GM19468 (cell line): ENCODE measurements around the gene ADGRD2.
"Not testable (repeated sequence)": the region's sequence is repeated elsewhere in the genome, so short reads cannot be mapped to it uniquely, and the experiment has no call there.

Experiments
- ATAC-seq: cut with Tn5 transposase; IDR thresholded peaks from one replicate; pipeline ENCODE4 v1.9.1; 2021; ENCODE audit warnings: mild to moderate bottlenecking, moderate library complexity, moderate number of reproducible peaks; ENCODE audit not compliant: unreplicated experiment; ENCODE audit errors: extremely low read depth

The ADGRD2 gene

GRCh38 chr9:124450241-124450924, at the start of gene ADGRD2:
Gene ADGRD2, plus strand, starts transcription at chr9:124450451. Its CDS starts 1,216 bp downstream, at chr9:124451667.
- no peak for ATAC-seq

- no peak for ATAC-seq
Observed at GRCh38 chr9:124403246-124403645, 47.0 kb upstream of the ADGRD2 start.

GRCh38 chr9:124409410-124409809, 40.8 kb upstream of the ADGRD2 start:
- ATAC-seq = no peak

GRCh38 chr9:124410321-124410913, 39.8 kb upstream of the ADGRD2 start:
- ATAC-seq = no peak

GRCh38 chr9:124411514-124412227, 38.6 kb upstream of the ADGRD2 start:
- ATAC-seq = no peak

GRCh38 chr9:124412228-124412575, 38.0 kb upstream of the ADGRD2 start:
- ATAC-seq = no peak

- ATAC-seq = no peak
Observed at GRCh38 chr9:124414612-124415011, 35.6 kb upstream of the ADGRD2 start.

- ATAC-seq = peak; percentile 83
Observed at GRCh38 chr9:124415102-124415851, 35.0 kb upstream of the ADGRD2 start, which contains the start of gene PSMB7. Gene PSMB7, minus strand, starts transcription at chr9:124415442. Its CDS starts 17 bp downstream, at chr9:124415425.

- no peak for ATAC-seq
Observed at GRCh38 chr9:124415852-124416484, 34.3 kb upstream of the ADGRD2 start.

- no peak for ATAC-seq
Observed at GRCh38 chr9:124419832-124420489, 30.3 kb upstream of the ADGRD2 start.

- no peak for ATAC-seq
Observed at GRCh38 chr9:124420991-124421543, 29.2 kb upstream of the ADGRD2 start.

GRCh38 chr9:124423155-124423554, 27.1 kb upstream of the ADGRD2 start:
- ATAC-seq = no peak

- ATAC-seq = no peak
Observed at GRCh38 chr9:124423591-124423990, 26.7 kb upstream of the ADGRD2 start.

GRCh38 chr9:124425733-124426132, 24.5 kb upstream of the ADGRD2 start:
- ATAC-seq = not testable (repeated sequence)

GRCh38 chr9:124426361-124426760, 23.9 kb upstream of the ADGRD2 start:
- no peak for ATAC-seq

- no peak for ATAC-seq
Observed at GRCh38 chr9:124427281-124427680, 23.0 kb upstream of the ADGRD2 start.

- ATAC-seq = no peak
Observed at GRCh38 chr9:124428751-124429529, 21.3 kb upstream of the ADGRD2 start.

- no peak for ATAC-seq
Observed at GRCh38 chr9:124429530-124429867, 20.8 kb upstream of the ADGRD2 start.

- ATAC-seq = no peak
Observed at GRCh38 chr9:124436320-124436719, 13.9 kb upstream of the ADGRD2 start.
